ENCODE measurements around the gene PLCD3. TPM values are rescaled to one million over a fixed set of nuclear protein-coding genes. Genes with fewer than 3 reads are reported as not detected.
A peak's percentile ranks its signal among the peaks of the same experiment; 100 is the strongest.

PLCD3 gene
- total and polyA plus RNA-seq, 2 of the 8 experiments (the other 6 are each of a cell fraction or from before 2014, with no cell fraction given) = 26.5 to 48.1 TPM

DNA sequence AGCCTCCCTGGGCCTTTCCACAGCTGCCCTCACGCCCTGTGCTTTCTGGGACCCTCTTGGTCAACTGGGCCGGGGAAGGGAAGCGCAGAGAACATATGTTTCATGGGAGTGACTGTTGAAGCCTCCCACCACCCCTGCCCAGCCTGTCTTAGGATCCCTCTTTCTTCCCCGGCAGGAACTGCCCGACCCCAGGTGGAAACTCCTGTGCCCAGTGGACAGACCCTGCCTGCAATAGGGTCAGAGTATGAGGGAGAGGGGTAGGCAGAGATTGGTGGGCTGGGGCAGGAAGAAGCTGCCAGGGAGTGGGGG is 39.9 kb upstream of the PLCD3 start:
- DNase-seq (ENCODE audit: low read depth in 1 of 2, low spot score in 2 of 2) = peak in 1 of 2 experiments; percentile 72
- H3K79me2 ChIP-seq (ENCODE audit: control insufficient read depth in 1 of 2, insufficient read depth in 2 of 2, low read length in 2 of 2) = no peaks in the 10 kb centered on the region
- no peak for FAIRE-seq
- peak overlapping the region; percentile 49; the same call in 1 of the 2 replicates for H2AFZ ChIP-seq (ENCODE audit: low read length)
- WGBS, 2 experiments (ENCODE audit: extremely low coverage in 1 of 2, insufficient coverage in 1 of 2, insufficient read length in 1 of 2, insufficient replicate concordance in 2 of 2, low coverage in 1 of 2, low lambda C conversion rate in 2 of 2, missing lambda C conversion rate in 1 of 2) = 66% methylated on average over 5 of the region's 5 CpGs; no CpG with 5 or more reads in 1 of the 2 experiments
- H3K27ac ChIP-seq (ENCODE audit: low read depth, low read length) = peak overlapping the region; percentile 64; the same call in 1 of the 2 replicates
- TF ChIP-seq ASH2L (IDR thresholded peaks at IDR 0.05; ENCODE audit: low read length) (no peak), KDM5A (IDR thresholded peaks at IDR 0.05; ENCODE audit: low read length) (no peak), RXRA (IDR thresholded peaks at IDR 0.05; ENCODE audit: insufficient read depth, low read depth, low read length) (no peak)
- peak overlapping the region in 1 of 4 experiments; percentile 42; a peak in 1 of 7 replicates for H3K9ac ChIP-seq (replicated peaks in 1 of 4; ENCODE audit: extremely low read depth in 1 of 4, low read depth in 3 of 4, low read length in 3 of 4)
- peak overlapping the region; percentile 77 for H2BK120ac ChIP-seq (replicated peaks; ENCODE audit: low read depth, low read length)
- H3K4me2 ChIP-seq (ENCODE audit: insufficient read depth in 1 of 2, low read depth in 2 of 2, low read length in 2 of 2) = peak overlapping the region; percentile 12 to 58
- no peak overlapping the region for H3K4ac ChIP-seq (replicated peaks; ENCODE audit: insufficient read length, low read depth, low read length)
- H3K56ac ChIP-seq (replicated peaks; ENCODE audit: insufficient read length, low read depth, low read length) = peak overlapping the region; percentile 83
- peak overlapping the region in 3 of 4 experiments; percentile 4 to 28 (median 10); a peak in 3 of 8 replicates for H3K4me3 ChIP-seq (ENCODE audit: extremely low read depth in 1 of 4, insufficient read depth in 2 of 4, low read depth in 3 of 4, low read length in 4 of 4)
- peak overlapping the region; percentile 97 for H2BK12ac ChIP-seq (ENCODE audit: low read depth, low read length)
- peak overlapping the region; percentile 98 for H2BK5ac ChIP-seq (ENCODE audit: low read depth, low read length)
- peak overlapping the region; percentile 92 for H4K91ac ChIP-seq (replicated peaks; ENCODE audit: insufficient read length, low read length)
- peak overlapping the region; percentile 92; the same call in 1 of the 2 replicates for H2AK5ac ChIP-seq (ENCODE audit: low read depth, low read length)
- no peaks in the 10 kb centered on the region for H3K79me1 ChIP-seq (ENCODE audit: low read depth, low read length)
- H4K5ac ChIP-seq (ENCODE audit: insufficient read length, low read depth, low read length) = peak overlapping the region; percentile 34
- peaks cover 5 to 29% (median 26%) of the 10 kb centered on the region in 4 experiments for H3K4me1 ChIP-seq (replicated peaks in 1 of 4; ENCODE audit: control insufficient read depth in 3 of 4, insufficient read depth in 4 of 4, low read length in 3 of 4)
- ChIA-PET POLR2A (ENCODE audit: partially characterized antibody) (interaction anchor here (0.8 to 26.8 kb wide), 10 partner anchors 8 to 277 kb away, joined by 3 to 1076 read pairs (median 9); partner anchors contain the start of genes HEXIM1, HEXIM2 and NMT1), CTCF (ENCODE audit: partially characterized antibody) (interaction anchor here (0.6 to 10.0 kb wide), 10 partner anchors 10 to 227 kb away, joined by 3 to 103 read pairs (median 13); partner anchors contain the start of genes ACBD4, HEXIM1 and HEXIM2)
- H3K9me3 ChIP-seq (ENCODE audit: insufficient read depth in 2 of 2, low read depth in 1 of 2, low read length in 1 of 2) = no peaks in the 10 kb centered on the region
- no peak overlapping the region for H3K23ac ChIP-seq (ENCODE audit: insufficient read length)
- H3K23me2 ChIP-seq (ENCODE audit: low read depth, low read length) = no peaks in the 10 kb centered on the region; the same call in 1 of the 2 replicates
- H4K8ac ChIP-seq (ENCODE audit: extremely low read depth, insufficient read depth, low read length) = peak overlapping the region; percentile 90
- peak overlapping the region; percentile 95; the same call in 1 of the 2 replicates for H2BK15ac ChIP-seq (ENCODE audit: low read length)
- H2BK20ac ChIP-seq (ENCODE audit: low read length) = peak overlapping the region; percentile 100; the same call in 1 of the 2 replicates
- peak overlapping the region; percentile 96 for H3K18ac ChIP-seq (ENCODE audit: extremely low read depth, low read length)
- H4K20me1 ChIP-seq (replicated peaks in 1 of 2; ENCODE audit: control insufficient read depth in 1 of 2, insufficient read depth in 2 of 2, low read length in 2 of 2) = no peaks in the 10 kb centered on the region
- no peaks in the 10 kb centered on the region for H3K27me3 ChIP-seq (replicated peaks in 1 of 4; ENCODE audit: control insufficient read depth in 3 of 4, extremely low read depth in 1 of 4, insufficient read depth in 3 of 4, low read length in 3 of 4)
- peaks cover 0 to 4% (median 2%) of the 10 kb centered on the region in 4 experiments; a peak in 1 of 8 replicates for H3K36me3 ChIP-seq (ENCODE audit: control insufficient read depth in 2 of 4, insufficient read depth in 4 of 4, low read length in 3 of 4)
- no peak overlapping the region for H3K14ac ChIP-seq (ENCODE audit: insufficient read length)
